ENCODE results near the gene CCDC134.

The CCDC134 gene

DNA sequence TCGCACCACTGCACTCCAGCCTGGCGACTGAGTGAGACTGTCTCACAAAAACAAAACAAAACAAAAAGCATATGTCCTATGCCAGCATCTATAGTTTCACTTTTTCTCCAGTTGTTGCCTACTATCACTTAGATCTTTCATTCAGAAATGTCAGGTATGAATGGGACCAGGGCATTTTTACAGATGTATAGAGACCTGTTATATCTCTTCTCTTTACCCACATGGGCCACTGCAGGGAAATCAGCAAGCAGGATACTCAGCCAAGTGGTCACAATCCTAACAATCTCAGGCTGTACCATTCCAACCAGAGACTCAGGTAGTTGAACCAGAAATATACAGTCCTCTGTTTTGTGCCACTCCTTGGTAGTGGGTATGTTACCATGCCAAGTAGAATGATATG lies 16.4 kb downstream of the CCDC134 start:
- no peaks in the 10 kb centered on the region for H3K36me3 ChIP-seq (ENCODE audit: insufficient read depth, low read length)
- H3K9ac ChIP-seq (ENCODE audit: low read depth, low read length) = no peak overlapping the region
- H3K4me3 ChIP-seq (ENCODE audit: low read length) = no peak overlapping the region
- H3K9me3 ChIP-seq (replicated peaks; ENCODE audit: low read length) = no peaks in the 10 kb centered on the region
- no peaks in the 10 kb centered on the region for H3K27me3 ChIP-seq (ENCODE audit: control insufficient read depth, insufficient read depth, low read length)
- peaks cover 8% of the 10 kb centered on the region for H3K4me1 ChIP-seq (ENCODE audit: control insufficient read depth, insufficient read depth, low read length)
- no peak overlapping the region for H3K4me2 ChIP-seq (ENCODE audit: low read length)

DNA sequence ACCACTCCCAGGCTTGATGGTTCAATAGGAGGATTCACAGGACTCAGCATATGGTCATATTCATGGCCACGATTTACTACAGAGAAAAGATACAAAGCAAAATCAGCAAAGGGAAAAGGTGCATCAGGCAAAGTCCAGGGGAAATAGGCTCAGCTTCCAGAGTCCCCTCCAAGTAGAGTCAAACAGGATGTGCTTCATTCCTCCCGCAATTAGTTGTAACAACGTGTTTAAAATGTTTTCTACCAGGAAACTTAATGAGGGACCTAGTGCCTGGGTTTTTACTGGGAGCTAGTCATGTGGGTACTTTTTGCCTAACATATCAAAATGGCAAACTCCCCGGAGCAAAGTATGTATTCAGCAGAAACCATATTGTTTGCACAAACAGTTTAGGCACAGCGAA lies 17.5 kb downstream of the CCDC134 start:
- Histone ChIP-seq H3K27me3 (ENCODE audit: control insufficient read depth, insufficient read depth, low read length) (no peaks in the 10 kb centered on the region), H3K36me3 (ENCODE audit: insufficient read depth, low read length) (no peaks in the 10 kb centered on the region)

DNA sequence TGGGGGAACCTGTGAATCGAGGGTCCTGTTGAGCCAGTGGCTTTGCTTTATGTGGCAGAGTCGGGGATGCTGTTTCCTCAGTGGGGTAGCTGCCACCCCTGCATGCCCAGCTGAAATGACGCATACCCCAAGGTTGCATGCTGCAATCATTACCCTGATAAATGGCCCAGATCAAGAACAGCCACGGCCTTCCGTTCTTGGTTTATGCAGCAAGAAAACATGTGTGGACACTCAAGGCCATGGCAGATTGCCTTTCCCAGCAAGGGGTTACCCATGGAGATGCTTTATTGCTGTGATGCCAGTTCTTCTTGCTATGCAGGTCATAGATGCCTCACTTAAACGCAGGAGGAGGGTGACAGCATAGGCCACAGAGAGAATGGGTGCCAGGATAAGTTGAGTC lies 18.1 kb downstream of the CCDC134 start:
- H3K27me3 ChIP-seq (ENCODE audit: control insufficient read depth, insufficient read depth, low read length) = no peaks in the 10 kb centered on the region
- H3K36me3 ChIP-seq (ENCODE audit: insufficient read depth, low read length) = no peaks in the 10 kb centered on the region
- H3K4me2 ChIP-seq (ENCODE audit: low read length) = no peak overlapping the region
- H3K9me3 ChIP-seq (replicated peaks; ENCODE audit: low read length) = no peaks in the 10 kb centered on the region
- H3K4me3 ChIP-seq (ENCODE audit: low read length) = no peak overlapping the region
- no peak overlapping the region for H3K9ac ChIP-seq (ENCODE audit: low read depth, low read length)
- peaks cover 8% of the 10 kb centered on the region for H3K4me1 ChIP-seq (ENCODE audit: control insufficient read depth, insufficient read depth, low read length)

More for the DNA sequence above, 17.5 kb downstream of the CCDC134 start:
- Histone ChIP-seq H3K4me3 (ENCODE audit: low read length) (no peak overlapping the region), H3K9ac (ENCODE audit: low read depth, low read length) (no peak overlapping the region), H3K9me3 (replicated peaks; ENCODE audit: low read length) (no peaks in the 10 kb centered on the region), H3K4me1 (ENCODE audit: control insufficient read depth, insufficient read depth, low read length) (peaks cover 8% of the 10 kb centered on the region), H3K4me2 (ENCODE audit: low read length) (no peak overlapping the region)

DNA sequence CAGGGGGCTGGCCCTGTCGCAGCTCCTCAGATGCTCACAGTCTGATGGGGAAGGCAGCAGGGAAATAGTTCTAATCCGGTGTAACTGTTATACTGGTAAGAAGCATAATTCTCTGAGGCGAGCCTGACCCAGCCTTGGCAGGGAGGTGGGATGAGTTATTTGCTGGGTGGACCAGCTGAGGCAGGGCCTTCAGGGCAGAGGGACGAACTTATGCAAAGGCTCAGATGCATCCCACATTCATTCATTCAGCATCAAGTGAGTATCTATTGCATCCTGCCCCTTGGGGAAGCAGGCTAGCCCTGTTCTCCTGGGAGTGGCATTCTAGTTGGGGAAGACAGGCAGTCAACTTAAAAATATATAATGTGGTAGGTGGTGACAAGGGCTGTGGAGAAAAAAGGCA lies 18.8 kb downstream of the CCDC134 start:
- Histone ChIP-seq H3K27me3 (ENCODE audit: control insufficient read depth, insufficient read depth, low read length) (no peaks in the 10 kb centered on the region), H3K36me3 (ENCODE audit: insufficient read depth, low read length) (no peaks in the 10 kb centered on the region), H3K9ac (ENCODE audit: low read depth, low read length) (no peak overlapping the region), H3K4me3 (ENCODE audit: low read length) (no peak overlapping the region), H3K4me2 (ENCODE audit: low read length) (no peak overlapping the region), H3K4me1 (ENCODE audit: control insufficient read depth, insufficient read depth, low read length) (peaks cover 12% of the 10 kb centered on the region), H3K9me3 (replicated peaks; ENCODE audit: low read length) (no peaks in the 10 kb centered on the region)

DNA sequence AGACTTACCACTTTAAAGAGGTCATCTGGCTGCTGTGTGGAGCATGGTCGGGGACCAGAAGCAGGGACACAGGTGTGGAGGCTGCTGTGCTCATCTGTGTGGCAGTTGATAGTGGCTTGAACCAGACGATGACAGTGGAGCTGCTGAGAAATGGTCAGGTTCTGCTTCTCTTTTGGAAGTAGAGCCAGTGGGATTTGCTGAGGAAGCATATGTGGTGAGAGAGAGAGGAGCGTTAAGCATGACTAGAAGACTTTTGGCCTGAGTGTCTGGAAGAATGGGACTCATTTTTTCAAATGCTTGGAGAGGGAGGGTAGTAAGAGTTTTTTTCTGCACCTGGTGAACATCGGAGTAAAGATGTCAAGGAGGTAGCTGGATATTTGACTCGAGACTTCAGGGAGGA lies 20.0 kb downstream of the CCDC134 start:
- no peaks in the 10 kb centered on the region for H3K27me3 ChIP-seq (ENCODE audit: control insufficient read depth, insufficient read depth, low read length)
- H3K4me2 ChIP-seq (ENCODE audit: low read length) = no peak overlapping the region
- H3K36me3 ChIP-seq (ENCODE audit: insufficient read depth, low read length) = no peaks in the 10 kb centered on the region
- no peak overlapping the region for H3K9ac ChIP-seq (ENCODE audit: low read depth, low read length)
- H3K4me3 ChIP-seq (ENCODE audit: low read length) = no peak overlapping the region
- H3K9me3 ChIP-seq (replicated peaks; ENCODE audit: low read length) = no peaks in the 10 kb centered on the region
- H3K4me1 ChIP-seq (ENCODE audit: control insufficient read depth, insufficient read depth, low read length) = peaks cover 19% of the 10 kb centered on the region

DNA sequence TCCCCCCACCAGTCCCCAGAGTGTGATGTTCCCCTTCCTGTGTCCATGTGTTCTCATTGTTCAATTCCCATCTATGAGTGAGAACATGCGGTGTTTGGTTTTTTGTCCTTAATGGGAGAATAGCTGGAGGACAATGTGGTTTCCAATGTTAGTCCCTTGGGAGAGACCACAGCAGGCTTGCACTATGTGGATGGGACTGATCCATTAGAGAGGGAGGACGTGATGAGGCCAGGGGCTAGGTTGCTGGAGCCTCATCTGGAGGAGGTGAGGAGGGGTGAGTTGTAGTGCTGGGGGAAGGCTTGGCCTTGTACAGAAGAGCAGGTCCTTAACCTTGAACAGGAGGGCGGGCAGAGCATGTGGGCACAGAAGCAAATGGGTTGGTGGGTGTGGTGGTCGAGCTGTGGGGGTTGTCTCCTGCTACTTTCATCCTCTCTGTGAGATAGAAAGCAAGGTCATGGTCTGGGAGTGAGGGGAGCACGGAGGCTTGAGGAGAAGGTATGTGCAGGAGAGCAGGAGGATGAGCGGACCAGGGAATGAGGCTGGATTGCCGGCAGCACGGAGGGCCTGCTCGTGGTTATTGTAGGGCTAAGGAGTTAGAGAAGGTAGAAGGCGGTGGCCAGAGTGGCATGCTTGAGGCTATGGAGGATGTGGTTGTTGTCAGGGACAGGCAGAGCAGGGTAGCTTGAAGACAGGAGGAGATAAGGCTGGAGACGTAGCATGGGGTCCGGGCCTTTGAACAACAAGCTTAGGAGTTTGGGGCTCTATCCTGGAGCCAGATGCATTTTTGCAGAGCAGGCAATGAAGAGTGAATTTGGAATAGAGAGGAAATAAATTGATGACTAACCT lies 21.2 kb downstream of the CCDC134 start:
- no peaks in the 10 kb centered on the region for H3K27me3 ChIP-seq (ENCODE audit: control insufficient read depth, insufficient read depth, low read length)
- peaks cover 24% of the 10 kb centered on the region for H3K4me1 ChIP-seq (ENCODE audit: control insufficient read depth, insufficient read depth, low read length)
- H3K36me3 ChIP-seq (ENCODE audit: insufficient read depth, low read length) = no peaks in the 10 kb centered on the region
- H3K4me3 ChIP-seq (ENCODE audit: low read length) = no peak overlapping the region
- no peak overlapping the region for H3K9ac ChIP-seq (ENCODE audit: low read depth, low read length)
- H3K4me2 ChIP-seq (ENCODE audit: low read length) = no peak overlapping the region
- no peaks in the 10 kb centered on the region for H3K9me3 ChIP-seq (replicated peaks; ENCODE audit: low read length)

DNA sequence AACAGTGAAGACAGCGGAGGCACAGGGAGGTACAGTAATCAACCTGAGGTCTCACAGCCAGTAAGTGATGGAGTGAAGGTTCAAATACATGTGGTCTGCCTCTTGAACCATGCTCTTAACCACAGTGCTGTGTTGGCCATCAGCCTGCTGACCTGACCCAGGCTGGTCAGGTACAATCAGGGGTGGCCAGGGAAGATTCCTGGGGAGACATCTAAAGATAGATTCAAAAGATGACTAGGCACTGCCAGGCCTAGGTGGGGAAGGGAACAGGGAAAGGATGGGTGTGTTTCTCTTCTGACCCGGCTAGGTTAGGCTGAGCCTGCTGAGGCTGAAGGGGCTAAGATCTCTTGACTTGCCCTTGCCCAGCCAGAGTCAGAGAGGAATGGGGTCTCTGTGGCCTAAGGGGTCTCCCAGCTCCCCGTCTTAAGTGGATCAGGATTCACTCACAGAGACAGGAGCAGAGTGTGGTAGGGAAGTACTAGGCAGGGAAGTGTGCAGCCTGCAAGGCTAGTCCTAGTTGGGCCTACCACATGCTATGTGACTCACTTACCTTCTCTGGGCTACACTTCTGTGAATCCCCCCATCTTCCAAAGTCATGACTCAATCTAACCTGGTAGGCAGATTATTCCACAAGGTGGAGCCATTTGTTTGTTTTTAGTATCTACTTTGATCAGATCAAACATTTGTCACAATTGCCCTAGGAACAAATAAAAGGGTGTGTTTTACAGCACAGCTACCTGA lies 22.0 kb downstream of the CCDC134 start:
- Histone ChIP-seq H3K9ac (ENCODE audit: low read depth, low read length) (no peak overlapping the region), H3K9me3 (replicated peaks; ENCODE audit: low read length) (no peaks in the 10 kb centered on the region), H3K4me2 (ENCODE audit: low read length) (no peak overlapping the region), H3K27me3 (ENCODE audit: control insufficient read depth, insufficient read depth, low read length) (no peaks in the 10 kb centered on the region), H3K4me3 (ENCODE audit: low read length) (no peak overlapping the region), H3K36me3 (ENCODE audit: insufficient read depth, low read length) (no peaks in the 10 kb centered on the region), H3K4me1 (ENCODE audit: control insufficient read depth, insufficient read depth, low read length) (peaks cover 30% of the 10 kb centered on the region)

DNA sequence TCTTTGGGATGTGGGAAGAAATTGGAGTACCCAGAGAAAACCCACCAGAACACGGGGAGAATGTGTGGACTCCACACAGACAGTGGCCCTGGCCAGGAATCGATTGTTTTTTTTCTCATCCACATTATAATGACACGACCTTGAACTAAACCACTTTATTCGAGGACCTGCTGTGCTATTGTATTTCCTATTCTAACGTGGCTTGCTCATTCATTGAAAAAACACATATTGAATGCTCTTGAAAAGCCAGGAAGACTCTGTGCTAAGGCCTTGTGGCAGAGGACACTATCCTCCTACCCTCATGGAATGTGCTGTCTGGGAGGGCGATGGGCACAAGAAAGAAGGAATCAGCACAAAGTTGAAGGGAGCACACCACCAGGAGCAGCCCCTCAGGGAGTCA lies 23.3 kb downstream of the CCDC134 start:
- Histone ChIP-seq H3K9ac (ENCODE audit: low read depth, low read length) (no peak overlapping the region), H3K36me3 (ENCODE audit: insufficient read depth, low read length) (no peaks in the 10 kb centered on the region), H3K4me1 (ENCODE audit: control insufficient read depth, insufficient read depth, low read length) (peaks cover 30% of the 10 kb centered on the region), H3K4me3 (ENCODE audit: low read length) (no peak overlapping the region), H3K9me3 (replicated peaks; ENCODE audit: low read length) (no peaks in the 10 kb centered on the region), H3K27me3 (ENCODE audit: control insufficient read depth, insufficient read depth, low read length) (no peaks in the 10 kb centered on the region), H3K4me2 (ENCODE audit: low read length) (no peak overlapping the region)

DNA sequence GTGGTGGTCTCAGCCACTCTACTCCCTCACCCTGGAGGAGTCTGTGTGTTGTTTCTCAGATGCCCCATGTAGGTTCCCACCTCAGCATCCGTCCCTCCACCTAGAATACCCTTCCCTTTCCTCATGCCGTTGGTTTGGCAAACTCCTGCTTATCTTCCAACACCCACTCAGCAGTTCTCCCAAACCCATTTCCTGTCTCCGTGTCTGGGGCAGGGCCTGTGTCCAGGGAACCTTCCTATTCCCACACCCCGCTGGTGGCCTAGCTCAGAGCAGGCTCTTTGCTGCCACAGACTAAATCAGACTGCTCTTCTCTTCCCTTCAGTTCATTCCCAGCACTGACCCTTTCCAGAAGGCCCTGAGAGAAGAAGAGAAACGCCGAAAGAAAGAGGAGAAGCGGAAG lies 24.9 kb downstream of the CCDC134 start:
- H3K9me3 ChIP-seq (replicated peaks; ENCODE audit: low read length) = no peaks in the 10 kb centered on the region
- H3K4me3 ChIP-seq (ENCODE audit: low read length) = no peak overlapping the region
- H3K4me1 ChIP-seq (ENCODE audit: control insufficient read depth, insufficient read depth, low read length) = peaks cover 30% of the 10 kb centered on the region
- H3K4me2 ChIP-seq (ENCODE audit: low read length) = peak overlapping the region; percentile 23
- no peaks in the 10 kb centered on the region for H3K27me3 ChIP-seq (ENCODE audit: control insufficient read depth, insufficient read depth, low read length)
- no peaks in the 10 kb centered on the region for H3K36me3 ChIP-seq (ENCODE audit: insufficient read depth, low read length)
- peak overlapping the region; percentile 32 for H3K9ac ChIP-seq (ENCODE audit: low read depth, low read length)

DNA sequence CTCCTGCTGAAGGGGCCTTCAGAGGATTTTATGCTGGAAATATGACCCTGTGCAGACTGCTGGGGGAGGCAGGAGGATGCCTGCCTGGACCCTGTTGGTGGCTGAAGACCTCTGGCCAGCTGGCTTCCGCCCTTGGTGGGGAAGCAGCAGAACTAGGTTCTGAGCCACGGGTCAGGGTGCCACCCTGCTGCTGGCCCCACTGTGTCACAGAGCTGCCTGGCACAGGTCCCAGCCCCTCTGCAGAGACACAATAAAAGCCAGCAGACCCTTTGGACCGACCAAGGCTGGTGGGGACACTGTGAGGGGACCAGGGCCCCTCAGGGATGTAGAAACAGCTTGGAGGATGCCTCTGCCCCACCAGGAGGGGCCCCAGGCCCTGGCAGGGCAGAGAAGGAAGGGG lies 25.5 kb downstream of the CCDC134 start:
- H3K4me3 ChIP-seq (ENCODE audit: low read length) = no peak overlapping the region
- H3K4me2 ChIP-seq (ENCODE audit: low read length) = no peak overlapping the region
- peaks cover 30% of the 10 kb centered on the region for H3K4me1 ChIP-seq (ENCODE audit: control insufficient read depth, insufficient read depth, low read length)
- no peak overlapping the region for H3K9ac ChIP-seq (ENCODE audit: low read depth, low read length)
- no peaks in the 10 kb centered on the region for H3K27me3 ChIP-seq (ENCODE audit: control insufficient read depth, insufficient read depth, low read length)
- no peaks in the 10 kb centered on the region for H3K9me3 ChIP-seq (replicated peaks; ENCODE audit: low read length)
- H3K36me3 ChIP-seq (ENCODE audit: insufficient read depth, low read length) = no peaks in the 10 kb centered on the region

DNA sequence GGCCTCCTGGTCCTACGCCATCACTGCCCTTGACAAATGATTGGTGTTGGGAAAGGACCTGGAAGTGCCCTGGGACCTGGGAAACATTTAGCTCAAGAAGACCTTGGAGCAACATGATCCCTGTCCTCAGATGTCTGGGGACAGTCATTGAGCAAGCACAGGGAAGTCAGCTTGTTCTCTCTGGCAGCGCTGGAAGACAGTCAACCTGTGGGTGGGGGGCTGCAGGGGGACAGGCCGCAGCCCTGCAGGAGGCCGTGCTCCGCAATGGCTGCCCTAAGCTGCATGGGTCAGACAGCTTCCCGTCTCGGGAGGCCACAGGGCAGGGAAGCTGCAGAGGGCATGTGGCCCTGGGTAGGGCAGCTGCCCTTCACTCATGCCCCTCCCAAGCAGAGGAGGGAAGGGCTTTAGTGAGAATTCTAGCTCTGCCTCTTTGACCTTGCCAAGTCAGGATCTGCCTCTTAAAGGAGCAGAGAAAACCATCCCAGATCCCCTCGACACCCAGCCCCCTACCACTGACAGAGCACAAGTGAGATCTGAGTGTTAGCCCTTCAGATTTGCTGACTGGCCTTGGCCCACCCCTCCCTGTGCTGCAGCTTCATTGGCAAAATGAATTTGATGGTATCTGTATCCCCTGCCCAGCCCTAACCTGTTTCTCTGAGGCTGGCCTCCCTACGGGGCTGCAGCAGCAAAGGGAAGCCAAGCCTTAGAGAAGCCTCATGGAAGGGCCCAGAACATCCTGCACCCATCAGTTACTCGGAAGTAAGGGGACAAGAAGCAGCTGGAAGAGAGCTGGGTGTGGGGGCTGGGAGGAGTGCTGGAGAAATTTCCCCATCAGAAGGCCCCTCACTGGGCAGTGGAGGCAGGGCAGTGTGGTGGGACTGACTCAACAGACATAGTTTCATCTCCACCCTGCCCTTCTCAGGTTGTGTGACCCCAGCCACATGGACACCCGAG lies 26.2 kb downstream of the CCDC134 start:
- no peaks in the 10 kb centered on the region for H3K36me3 ChIP-seq (ENCODE audit: insufficient read depth, low read length)
- H3K4me1 ChIP-seq (ENCODE audit: control insufficient read depth, insufficient read depth, low read length) = peaks cover 34% of the 10 kb centered on the region
- H3K4me3 ChIP-seq (ENCODE audit: low read length) = no peak overlapping the region
- H3K4me2 ChIP-seq (ENCODE audit: low read length) = no peak overlapping the region
- H3K9me3 ChIP-seq (replicated peaks; ENCODE audit: low read length) = no peaks in the 10 kb centered on the region
- H3K27me3 ChIP-seq (ENCODE audit: control insufficient read depth, insufficient read depth, low read length) = no peaks in the 10 kb centered on the region
- H3K9ac ChIP-seq (ENCODE audit: low read depth, low read length) = no peak overlapping the region
